ENCODE measurements around the gene NDUFS4.
"Not testable (repeated sequence)": the region's sequence is repeated elsewhere in the genome, so short reads cannot be mapped to it uniquely, and the experiment has no call there.

The NDUFS4 gene

GRCh38 chr5:53667621-53668020, 107.2 kb downstream of the NDUFS4 start:
- DNase-seq (ENCODE audit: low read depth): no peak

- DNase-seq (ENCODE audit: low read depth): no peak
Observed at GRCh38 chr5:53671447-53671846, 111.0 kb downstream of the NDUFS4 start.

- DNase-seq (ENCODE audit: low read depth): no peak
Observed at GRCh38 chr5:53674121-53674520, 113.7 kb downstream of the NDUFS4 start.

GRCh38 chr5:53677632-53678031, 117.2 kb downstream of the NDUFS4 start:
- no peak for DNase-seq (ENCODE audit: low read depth)

GRCh38 chr5:53678981-53679660, 118.7 kb downstream of the NDUFS4 start:
- DNase-seq (ENCODE audit: low read depth): no peak

- no peak for DNase-seq (ENCODE audit: low read depth)
Observed at GRCh38 chr5:53681079-53681478, 120.6 kb downstream of the NDUFS4 start.

- no peak for DNase-seq (ENCODE audit: low read depth)
Observed at GRCh38 chr5:53691014-53691413, 130.6 kb downstream of the NDUFS4 start.

GRCh38 chr5:53694520-53695022, 134.1 kb downstream of the NDUFS4 start:
- DNase-seq (ENCODE audit: low read depth): no peak

GRCh38 chr5:53710405-53710804, 150.0 kb downstream of the NDUFS4 start:
- not testable (repeated sequence) for DNase-seq (ENCODE audit: low read depth)

GRCh38 chr5:53712327-53712726, 151.9 kb downstream of the NDUFS4 start:
- no peak for DNase-seq (ENCODE audit: low read depth)

GRCh38 chr5:53713978-53714666, 153.7 kb downstream of the NDUFS4 start:
- no peak for DNase-seq (ENCODE audit: low read depth)

- no peak for DNase-seq (ENCODE audit: low read depth)
Observed at GRCh38 chr5:53714667-53715010, 154.2 kb downstream of the NDUFS4 start.

- DNase-seq (ENCODE audit: low read depth): no peak
Observed at GRCh38 chr5:53726121-53726520, 165.7 kb downstream of the NDUFS4 start.

- DNase-seq (ENCODE audit: low read depth): no peak
Observed at GRCh38 chr5:53730943-53731342, 170.5 kb downstream of the NDUFS4 start.

Data from ELR (cell line).